SK-N-SH (cell line): Measurements from ENCODE around the gene SAMD4A. TPM values are rescaled to one million over a fixed set of nuclear protein-coding genes. Genes with fewer than 3 reads are reported as not detected.

Experiments
- CTCF ChIA-PET: fragments of 300-600, 350-600 bp; formaldehyde crosslinking; extraction: SDS; loops from one replicate; lab custom pipeline; 2021; lab: Yijun Ruan, JAX
- POLR2A ChIA-PET: fragments of 350-600 bp; sonication (Branson Sonifier 250); formaldehyde crosslinking; extraction: SDS; loops from one replicate; lab custom pipeline; 2020; ENCODE audit warnings: antibody characterized with exemption, inconsistent platforms; lab: Yijun Ruan, JAX
- DNase-seq: peaks from one replicate; pipeline ENCODE4 v3.0.0; 2012
- H2AFZ ChIP-seq: fragments of 200-600 bp; sonication (generic); 2 replicates; pipeline ENCODE4 v1.8.1; 2016; ENCODE audit warnings: antibody characterized with exemption, mild to moderate bottlenecking, low read depth
- H3F3A ChIP-seq: fragments of 200-600 bp; sonication (generic); replicated peaks from 2 replicates; pipeline ENCODE3; 2016; ENCODE audit warnings: antibody characterized with exemption, mild to moderate bottlenecking; ENCODE audit not compliant: insufficient read depth
- H3K27ac ChIP-seq, 2 experiments: fragments of 200-500 bp in 1 of 2; fragments of 200-600 bp in 1 of 2; sonication (Bioruptor generic) in 1 of 2; sonication (generic), shearing (Covaris generic) in 1 of 2; 2 replicates each; pipeline versions ENCODE4 v1.5.1 to v1.6.1; 2014 to 2016; ENCODE audit warnings: low read depth in 2 of 2, inconsistent platforms in 1 of 2, low read length in 1 of 2, mild to moderate bottlenecking in 1 of 2, mixed read lengths in 1 of 2
- H3K27me3 ChIP-seq: fragments of 200-600 bp; sonication (generic), shearing (Covaris generic); 2 replicates; pipeline ENCODE4 v1.6.1; 2016; ENCODE audit warnings: mixed run types; ENCODE audit not compliant: insufficient read depth
- H3K36me3 ChIP-seq, 2 experiments: fragments of 200-500 bp in 1 of 2; fragments of 200-600 bp in 1 of 2; sonication (Bioruptor generic) in 1 of 2; sonication (generic) in 1 of 2; replicated peaks in 1 of 2; 2 replicates each; pipeline versions ENCODE3 to v1.5.1; 2014 to 2016; ENCODE audit warnings: low read length in 1 of 2, mild to moderate bottlenecking in 1 of 2; ENCODE audit not compliant: insufficient read depth in 2 of 2, control insufficient read depth in 1 of 2
- H3K4me1 ChIP-seq, 2 experiments: fragments of 200-500 bp in 1 of 2; fragments of 200-600 bp in 1 of 2; sonication (Bioruptor generic) in 1 of 2; sonication (generic), shearing (Covaris generic) in 1 of 2; 2 replicates each; pipeline versions ENCODE4 v1.5.1 to v1.6.1; 2014 to 2016; ENCODE audit warnings: low read depth in 1 of 2, low read length in 1 of 2, mixed run types in 1 of 2; ENCODE audit not compliant: insufficient read depth in 2 of 2, control insufficient read depth in 1 of 2
- H3K4me2 ChIP-seq: fragments of 200-600 bp; sonication (generic), shearing (Covaris generic); 2 replicates; pipeline ENCODE4 v1.6.1; 2017; ENCODE audit warnings: mixed run types
- H3K4me3 ChIP-seq, 2 experiments: fragments of 200-500 bp in 1 of 2; fragments of 200-600 bp in 1 of 2; sonication (Bioruptor generic) in 1 of 2; sonication (generic), shearing (Covaris generic) in 1 of 2; 2 replicates each; pipeline versions ENCODE4 v1.5.1 to v1.8.1; 2014 to 2016; ENCODE audit warnings: low read depth in 2 of 2, inconsistent platforms in 1 of 2, low read length in 1 of 2, mild to moderate bottlenecking in 1 of 2, mixed read lengths in 1 of 2, moderate library complexity in 1 of 2
- H3K79me2 ChIP-seq: fragments of 200-600 bp; sonication (generic); 2 replicates; pipeline ENCODE4 v1.8.1; 2017; ENCODE audit warnings: mild to moderate bottlenecking; ENCODE audit not compliant: insufficient read depth
- H3K9ac ChIP-seq: fragments of 200-600 bp; sonication (generic); 2 replicates; pipeline ENCODE4 v1.6.1; 2017; ENCODE audit warnings: mixed run types
- H3K9me2 ChIP-seq: fragments of 200-600 bp; sonication (generic); 2 replicates; pipeline ENCODE4 v1.6.1; 2017; ENCODE audit warnings: mixed run types
- H3K9me3 ChIP-seq: fragments of 200-600 bp; sonication (generic); 2 replicates; pipeline ENCODE4 v1.6.1; 2017; ENCODE audit warnings: mixed run types, mild to moderate bottlenecking, moderate library complexity
- H4K20me1 ChIP-seq: fragments of 200-600 bp; sonication (generic); 2 replicates; pipeline ENCODE4 v1.6.1; 2017; ENCODE audit warnings: mild to moderate bottlenecking, mixed run types; ENCODE audit not compliant: insufficient read depth
- FOSL2 ChIP-seq: IDR thresholded peaks from 2 replicates; pipeline ENCODE4 v1.4.0; 2012; ENCODE audit warnings: low read depth, mild to moderate bottlenecking, moderate library complexity, borderline replicate concordance
- FOXM1 ChIP-seq: IDR thresholded peaks from 2 replicates; pipeline ENCODE4 v1.4.0; 2012; ENCODE audit warnings: low read depth, mild to moderate bottlenecking
- GABPA ChIP-seq: IDR thresholded peaks from 2 replicates; pipeline ENCODE4 v1.4.0; 2012; ENCODE audit warnings: low read depth, mild to moderate bottlenecking
- MAX ChIP-seq: IDR thresholded peaks from 2 replicates; pipeline ENCODE4 v1.4.0; 2012; ENCODE audit warnings: low read depth
- MEF2A ChIP-seq: IDR thresholded peaks from 2 replicates; pipeline ENCODE4 v1.4.0; 2012; ENCODE audit warnings: low read depth, borderline replicate concordance
- MXI1 ChIP-seq: IDR thresholded peaks from 2 replicates; pipeline ENCODE4 v1.6.1; 2012; ENCODE audit warnings: mild to moderate bottlenecking, low read depth, low read length, improper control_type of control experiment
- RXRA ChIP-seq: IDR thresholded peaks from 2 replicates; pipeline ENCODE4 v1.4.0; 2012; ENCODE audit warnings: low read depth, mild to moderate bottlenecking, borderline replicate concordance
- SIN3A ChIP-seq: IDR thresholded peaks from 2 replicates; pipeline ENCODE4 v1.6.1; 2012; ENCODE audit warnings: low read depth, mild to moderate bottlenecking, low read length, moderate library complexity, borderline replicate concordance
- TAF1 ChIP-seq: IDR thresholded peaks from 2 replicates; pipeline ENCODE4 v1.6.1; 2012; ENCODE audit warnings: low read depth, mild to moderate bottlenecking, low read length, moderate library complexity, borderline replicate concordance
- TEAD4 ChIP-seq: IDR thresholded peaks from 2 replicates; pipeline ENCODE4 v1.4.0; 2012; ENCODE audit warnings: mild to moderate bottlenecking, borderline replicate concordance; ENCODE audit not compliant: insufficient read depth
- YY1 ChIP-seq: IDR thresholded peaks from 2 replicates; pipeline ENCODE4 v1.4.0; 2012; ENCODE audit warnings: low read depth, mild to moderate bottlenecking
- WGBS: methylation state at CpG from one replicate; pipeline ENCODE4 v1.1.6; 2017; ENCODE audit warnings: low lambda C conversion rate; 5-methylcytosine and 5-hydroxymethylcytosine counted together
- polyA plus RNA-seq, 3 experiments: library from polyadenylated mRNA; depleted of rRNA; stranded (reverse); fragments of >200 nt; gene quantifications; 2 replicates each; pipeline ENCODE4 v1.2.3, GENCODE V29; 2012
- TF ChIP-seq, protein P1 (sequence below): IDR thresholded peaks from 2 replicates; pipeline ENCODE4 v1.6.1; 2012; ENCODE audit warnings: mild to moderate bottlenecking, low read depth, low read length, moderate library complexity
- TF ChIP-seq, protein P2 (sequence below): fragments of 150-350 bp; IDR thresholded peaks from 2 replicates; pipeline ENCODE4 v1.6.1; 2016; ENCODE audit warnings: mild to moderate bottlenecking, low read depth, low read length
- TF ChIP-seq, protein P3 (sequence below): IDR thresholded peaks from 2 replicates; pipeline ENCODE4 v1.4.0; 2012; ENCODE audit warnings: low read depth, borderline replicate concordance

Gene SAMD4A
- polyA plus RNA-seq, 1 of the 3 experiments (the other 2 are of a cell fraction): 5.0 TPM

DNA sequence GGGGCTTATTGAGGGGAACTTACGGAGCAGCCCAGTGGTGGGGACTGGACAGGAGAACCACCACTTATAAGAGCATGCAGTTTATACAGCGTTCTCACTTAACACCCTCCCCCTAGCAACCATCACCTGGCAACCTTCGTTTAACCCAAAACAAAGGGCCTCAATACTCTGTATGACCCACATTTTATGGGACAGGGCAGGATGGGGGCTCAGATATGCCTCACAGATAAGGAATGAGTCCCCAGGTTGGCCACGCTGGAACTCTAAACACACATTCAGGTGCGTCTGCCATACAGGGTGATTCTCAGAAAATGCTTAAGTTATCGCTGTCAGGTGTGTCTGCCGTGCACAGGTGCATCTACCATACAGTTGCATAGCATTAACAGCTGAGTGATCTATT is 236.5 kb downstream of the SAMD4A start:
- Histone ChIP-seq H3K9ac (no peak overlapping the region), H3K79me2 (no peaks in the 10 kb centered on the region), H4K20me1 (no peaks in the 10 kb centered on the region), H3K9me2 (no peaks in the 10 kb centered on the region), H3K9me3 (no peaks in the 10 kb centered on the region), H3F3A (no peaks in the 10 kb centered on the region), H3K27me3 (no peaks in the 10 kb centered on the region), H3K36me3 (no peaks in the 10 kb centered on the region), H3K27ac (no peak overlapping the region), H2AFZ (no peak overlapping the region), H3K4me2 (no peak overlapping the region), H3K4me3 (no peak overlapping the region), H3K4me1 (peaks cover 0 to 41% of the 10 kb centered on the region in 2 experiments; a peak in 1 of 4 replicates)
- DNase-seq: no peak
- ChIA-PET POLR2A (no interaction called here), CTCF (interaction anchor here (1.2 to 8.4 kb wide), 7 partner anchors 11 to 238 kb away, joined by 3 to 71 read pairs (median 49); partner anchors contain the start of gene SAMD4A)
- WGBS: 85% methylated on average over 6 of the region's 7 CpGs
- TF ChIP-seq MEF2A (no peak), MXI1 (no peak), RXRA (no peak), FOXM1 (no peak), YY1 (no peak), GABPA (no peak), SIN3A (no peak), TEAD4 (no peak), MAX (no peak)
- TF ChIP-seq, protein P1, sequence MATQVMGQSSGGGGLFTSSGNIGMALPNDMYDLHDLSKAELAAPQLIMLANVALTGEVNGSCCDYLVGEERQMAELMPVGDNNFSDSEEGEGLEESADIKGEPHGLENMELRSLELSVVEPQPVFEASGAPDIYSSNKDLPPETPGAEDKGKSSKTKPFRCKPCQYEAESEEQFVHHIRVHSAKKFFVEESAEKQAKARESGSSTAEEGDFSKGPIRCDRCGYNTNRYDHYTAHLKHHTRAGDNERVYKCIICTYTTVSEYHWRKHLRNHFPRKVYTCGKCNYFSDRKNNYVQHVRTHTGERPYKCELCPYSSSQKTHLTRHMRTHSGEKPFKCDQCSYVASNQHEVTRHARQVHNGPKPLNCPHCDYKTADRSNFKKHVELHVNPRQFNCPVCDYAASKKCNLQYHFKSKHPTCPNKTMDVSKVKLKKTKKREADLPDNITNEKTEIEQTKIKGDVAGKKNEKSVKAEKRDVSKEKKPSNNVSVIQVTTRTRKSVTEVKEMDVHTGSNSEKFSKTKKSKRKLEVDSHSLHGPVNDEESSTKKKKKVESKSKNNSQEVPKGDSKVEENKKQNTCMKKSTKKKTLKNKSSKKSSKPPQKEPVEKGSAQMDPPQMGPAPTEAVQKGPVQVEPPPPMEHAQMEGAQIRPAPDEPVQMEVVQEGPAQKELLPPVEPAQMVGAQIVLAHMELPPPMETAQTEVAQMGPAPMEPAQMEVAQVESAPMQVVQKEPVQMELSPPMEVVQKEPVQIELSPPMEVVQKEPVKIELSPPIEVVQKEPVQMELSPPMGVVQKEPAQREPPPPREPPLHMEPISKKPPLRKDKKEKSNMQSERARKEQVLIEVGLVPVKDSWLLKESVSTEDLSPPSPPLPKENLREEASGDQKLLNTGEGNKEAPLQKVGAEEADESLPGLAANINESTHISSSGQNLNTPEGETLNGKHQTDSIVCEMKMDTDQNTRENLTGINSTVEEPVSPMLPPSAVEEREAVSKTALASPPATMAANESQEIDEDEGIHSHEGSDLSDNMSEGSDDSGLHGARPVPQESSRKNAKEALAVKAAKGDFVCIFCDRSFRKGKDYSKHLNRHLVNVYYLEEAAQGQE: no peak
- TF ChIP-seq, protein P2, sequence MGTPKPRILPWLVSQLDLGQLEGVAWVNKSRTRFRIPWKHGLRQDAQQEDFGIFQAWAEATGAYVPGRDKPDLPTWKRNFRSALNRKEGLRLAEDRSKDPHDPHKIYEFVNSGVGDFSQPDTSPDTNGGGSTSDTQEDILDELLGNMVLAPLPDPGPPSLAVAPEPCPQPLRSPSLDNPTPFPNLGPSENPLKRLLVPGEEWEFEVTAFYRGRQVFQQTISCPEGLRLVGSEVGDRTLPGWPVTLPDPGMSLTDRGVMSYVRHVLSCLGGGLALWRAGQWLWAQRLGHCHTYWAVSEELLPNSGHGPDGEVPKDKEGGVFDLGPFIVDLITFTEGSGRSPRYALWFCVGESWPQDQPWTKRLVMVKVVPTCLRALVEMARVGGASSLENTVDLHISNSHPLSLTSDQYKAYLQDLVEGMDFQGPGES: no peak

- POLR2A ChIA-PET: interaction anchor here (1.3 kb wide), 1 partner anchor 15 kb away, joined by 3 read pairs; no protein-coding TSS in a partner anchor
- TF ChIP-seq YY1 (no peak), TAF1 (no peak), FOXM1 (no peak), FOSL2 (no peak)
- TF ChIP-seq, protein P1: no peak
- TF ChIP-seq, protein P3, sequence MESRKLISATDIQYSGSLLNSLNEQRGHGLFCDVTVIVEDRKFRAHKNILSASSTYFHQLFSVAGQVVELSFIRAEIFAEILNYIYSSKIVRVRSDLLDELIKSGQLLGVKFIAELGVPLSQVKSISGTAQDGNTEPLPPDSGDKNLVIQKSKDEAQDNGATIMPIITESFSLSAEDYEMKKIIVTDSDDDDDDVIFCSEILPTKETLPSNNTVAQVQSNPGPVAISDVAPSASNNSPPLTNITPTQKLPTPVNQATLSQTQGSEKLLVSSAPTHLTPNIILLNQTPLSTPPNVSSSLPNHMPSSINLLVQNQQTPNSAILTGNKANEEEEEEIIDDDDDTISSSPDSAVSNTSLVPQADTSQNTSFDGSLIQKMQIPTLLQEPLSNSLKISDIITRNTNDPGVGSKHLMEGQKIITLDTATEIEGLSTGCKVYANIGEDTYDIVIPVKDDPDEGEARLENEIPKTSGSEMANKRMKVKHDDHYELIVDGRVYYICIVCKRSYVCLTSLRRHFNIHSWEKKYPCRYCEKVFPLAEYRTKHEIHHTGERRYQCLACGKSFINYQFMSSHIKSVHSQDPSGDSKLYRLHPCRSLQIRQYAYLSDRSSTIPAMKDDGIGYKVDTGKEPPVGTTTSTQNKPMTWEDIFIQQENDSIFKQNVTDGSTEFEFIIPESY: no peak
Measured at GRCh38 chr14:54803926-54804537, 237.1 kb downstream of the SAMD4A start.

More at GRCh38 chr14:54803926-54804537, 237.1 kb downstream of the SAMD4A start:
- Histone ChIP-seq H3F3A (no peaks in the 10 kb centered on the region), H3K27me3 (no peaks in the 10 kb centered on the region), H3K36me3 (no peaks in the 10 kb centered on the region), H3K9ac (no peak overlapping the region), H3K4me1 (peaks cover 0 to 48% of the 10 kb centered on the region in 2 experiments; a peak in 2 of 4 replicates), H2AFZ (no peak overlapping the region), H3K9me2 (no peaks in the 10 kb centered on the region), H3K79me2 (no peaks in the 10 kb centered on the region), H3K9me3 (no peaks in the 10 kb centered on the region), H3K27ac (no peak overlapping the region; a peak in 1 of 4 replicates), H4K20me1 (no peaks in the 10 kb centered on the region), H3K4me2 (no peak overlapping the region), H3K4me3 (no peak overlapping the region)
- CTCF ChIA-PET: interaction anchor here (0.9 to 8.4 kb wide), 9 partner anchors 12 to 239 kb away, joined by 3 to 71 read pairs (median 4); partner anchors contain the start of genes GCH1 and SAMD4A
- no peak for DNase-seq
- WGBS: 98% methylated on average over 13 of the region's 13 CpGs
